Esophagus muscularis mucosa (tissue), 4 donors: ENCODE data around the gene ALOX15B. TPM values are rescaled to one million over a fixed set of nuclear protein-coding genes. Genes with fewer than 3 reads are reported as not detected.
"Not testable (repeated sequence)": the region's sequence is repeated elsewhere in the genome, so short reads cannot be mapped to it uniquely, and the experiment has no call there.

Experiments
- DNase-seq: peaks from one replicate; pipeline ENCODE4 v3.0.0-alpha.2; 2017; ENCODE audit errors: extremely low spot score
- H3K27ac ChIP-seq, 4 donors: fragments of 200-600 bp; sonication (generic); replicated peaks in 1 of 4; 1 replicate in 3 of 4; 2 replicates in 1 of 4; pipeline ENCODE4 v1.5.1; 2016 to 2019; ENCODE audit warnings: mild to moderate bottlenecking in 1 of 4
- H3K27me3 ChIP-seq, 4 donors: fragments of 200-600 bp; sonication (generic); one replicate each; pipeline versions ENCODE4 v1.5.1 to v1.6.0; 2016 to 2019
- H3K36me3 ChIP-seq, 4 donors: fragments of 200-600 bp; sonication (generic); one replicate each; pipeline ENCODE4 v1.5.1; 2016 to 2019
- H3K4me1 ChIP-seq, 4 donors: fragments of 200-600 bp; sonication (generic); one replicate each; pipeline ENCODE4 v1.5.1; 2016 to 2019
- H3K4me3 ChIP-seq, 4 donors: fragments of 200-600 bp; sonication (generic); 1 replicate in 2 of 4; 2 replicates in 2 of 4; pipeline ENCODE4 v1.5.1; 2016 to 2019; ENCODE audit warnings: mild to moderate bottlenecking in 4 of 4, moderate library complexity in 1 of 4
- H3K9me3 ChIP-seq, 4 donors: fragments of 200-600 bp; sonication (generic); 1 replicate in 3 of 4; 2 replicates in 1 of 4; pipeline ENCODE4 v1.5.1; 2016 to 2019
- EP300 ChIP-seq: sonication (generic); formaldehyde crosslinking; IDR thresholded peaks from one replicate; pipeline ENCODE4 v1.6.1; 2017; ENCODE audit warnings: antibody characterized with exemption
- POLR2A ChIP-seq: fragments of 450-650 bp; IDR thresholded peaks from one replicate; pipeline ENCODE4 v1.6.1; 2017; ENCODE audit warnings: antibody characterized with exemption, moderate library complexity, mild to moderate bottlenecking, low read depth
- POLR2AphosphoS5 ChIP-seq, 2 donors: sonication (generic); formaldehyde crosslinking; IDR thresholded peaks; one replicate each; pipeline ENCODE4 v1.6.1; 2017; ENCODE audit warnings: antibody characterized with exemption in 2 of 2
- whole genome bisulfite sequencing: methylation state at CpG from one replicate; pipeline ENCODE4 v1.1.5; 2018; 5-methylcytosine and 5-hydroxymethylcytosine counted together
- intact Hi-C: fragments of 100-400 bp; cut with DNase I; formaldehyde crosslinking; loops from one replicate; pipeline ENCODE4 v1.15.1; 2023
- total RNA-seq, 4 donors: library from RNA; depleted of rRNA; stranded (reverse); fragments of >200 nt; gene quantifications; one replicate each; pipeline versions ENCODE4 v1.1.0 to v1.2.1, GENCODE V29; 2016
- TF ChIP-seq, protein P1 (sequence below), 3 experiments: fragments of 200-600 bp in 2 of 3; fragments of 450-650 bp in 1 of 3; sonication (generic) in 2 of 3; IDR thresholded peaks; one replicate each; pipeline ENCODE4 v1.5.1; 2017 to 2019; ENCODE audit warnings: antibody characterized with exemption in 3 of 3, mild to moderate bottlenecking in 2 of 3, moderate library complexity in 1 of 3

ALOX15B gene
- total RNA-seq, 4 donors from 2014 or later: 1.3 to 3.7 (median 2.0) TPM

DNA sequence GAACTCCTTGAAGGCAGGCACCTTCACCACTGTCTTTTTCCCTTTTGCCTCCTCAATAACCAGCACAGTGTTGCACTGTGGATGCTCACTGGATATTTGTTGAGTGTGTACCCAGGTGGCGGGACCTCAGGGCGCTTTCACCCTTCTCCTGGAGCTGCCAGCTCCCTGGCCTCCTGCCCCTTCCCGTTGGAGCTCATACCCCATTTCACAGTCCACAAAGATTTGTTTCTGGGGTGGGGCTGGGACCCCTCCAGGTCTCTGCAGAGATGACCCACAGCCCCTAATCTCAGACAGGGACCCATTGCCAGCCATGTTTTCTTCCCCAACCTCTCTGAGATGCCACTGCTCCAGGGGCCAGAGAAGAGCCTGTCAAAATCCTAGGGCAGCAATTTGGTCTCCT lies 36.2 kb downstream of the ALOX15B start:
- WGBS: 80% methylated on average over 1 of the region's 3 CpGs
- DNase-seq: no peak
- H3K9me3 ChIP-seq: no peaks in the 10 kb centered on the region
- intact Hi-C loops: no loop called here
- H3K4me1 ChIP-seq: peaks cover 26 to 36% (median 34%) of the 10 kb centered on the region in 4 donors
- H3K27me3 ChIP-seq: peaks cover 8 to 98% (median 57%) of the 10 kb centered on the region in 4 donors
- no peak overlapping the region for H3K27ac ChIP-seq
- TF ChIP-seq, protein P1, sequence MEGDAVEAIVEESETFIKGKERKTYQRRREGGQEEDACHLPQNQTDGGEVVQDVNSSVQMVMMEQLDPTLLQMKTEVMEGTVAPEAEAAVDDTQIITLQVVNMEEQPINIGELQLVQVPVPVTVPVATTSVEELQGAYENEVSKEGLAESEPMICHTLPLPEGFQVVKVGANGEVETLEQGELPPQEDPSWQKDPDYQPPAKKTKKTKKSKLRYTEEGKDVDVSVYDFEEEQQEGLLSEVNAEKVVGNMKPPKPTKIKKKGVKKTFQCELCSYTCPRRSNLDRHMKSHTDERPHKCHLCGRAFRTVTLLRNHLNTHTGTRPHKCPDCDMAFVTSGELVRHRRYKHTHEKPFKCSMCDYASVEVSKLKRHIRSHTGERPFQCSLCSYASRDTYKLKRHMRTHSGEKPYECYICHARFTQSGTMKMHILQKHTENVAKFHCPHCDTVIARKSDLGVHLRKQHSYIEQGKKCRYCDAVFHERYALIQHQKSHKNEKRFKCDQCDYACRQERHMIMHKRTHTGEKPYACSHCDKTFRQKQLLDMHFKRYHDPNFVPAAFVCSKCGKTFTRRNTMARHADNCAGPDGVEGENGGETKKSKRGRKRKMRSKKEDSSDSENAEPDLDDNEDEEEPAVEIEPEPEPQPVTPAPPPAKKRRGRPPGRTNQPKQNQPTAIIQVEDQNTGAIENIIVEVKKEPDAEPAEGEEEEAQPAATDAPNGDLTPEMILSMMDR (IDR thresholded peaks at IDR 0.05): no peak
- no peaks in the 10 kb centered on the region for H3K36me3 ChIP-seq
- no peak overlapping the region for H3K4me3 ChIP-seq

DNA sequence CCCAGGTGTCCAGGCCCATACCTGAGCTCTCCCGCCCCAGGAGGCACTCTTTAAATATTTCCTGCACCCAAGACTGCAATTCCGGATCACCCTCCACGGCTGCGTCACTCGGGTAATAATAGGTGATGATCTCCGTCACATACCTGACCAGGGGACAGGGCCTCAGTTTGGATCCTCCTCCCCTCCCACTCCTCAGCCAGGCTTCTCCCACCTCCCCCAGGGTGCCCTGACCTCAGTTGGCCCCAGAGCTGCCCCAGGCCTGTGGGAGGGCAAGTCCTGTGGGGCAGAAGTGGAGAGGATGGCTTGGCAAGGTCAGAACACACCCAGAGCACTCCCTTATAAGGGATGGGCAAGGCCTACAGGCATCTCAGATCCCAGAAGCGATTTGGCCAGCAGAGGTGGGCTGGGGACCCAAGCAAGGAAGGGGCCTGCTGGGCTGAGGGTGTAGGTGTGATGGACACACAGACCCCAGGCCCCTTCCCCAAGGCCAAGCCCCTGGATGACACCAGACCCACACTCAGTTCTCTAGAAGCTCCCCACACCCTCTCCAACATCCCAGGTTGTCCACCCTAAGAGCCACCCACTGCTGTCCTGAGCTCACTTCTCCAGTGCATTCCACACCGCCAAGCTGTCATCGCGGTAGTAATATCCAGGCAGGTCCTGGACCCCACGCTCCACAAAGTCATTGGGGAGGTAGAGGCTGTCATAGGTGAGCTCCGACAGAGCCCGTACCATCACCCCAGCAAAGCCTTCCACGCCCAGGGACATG lies 36.9 kb downstream of the ALOX15B start:
- TF ChIP-seq POLR2A (no peak), EP300 (no peak), POLR2AphosphoS5 (IDR thresholded peaks at IDR 0.05) (no peak)
- TF ChIP-seq, protein P1 (IDR thresholded peaks at IDR 0.05): no peak
- intact Hi-C loops: no loop called here
- 92% methylated on average over 9 of the region's 14 CpGs for WGBS
- Histone ChIP-seq H3K9me3 (no peaks in the 10 kb centered on the region), H3K4me1 (peaks cover 30 to 41% (median 40%) of the 10 kb centered on the region in 4 donors), H3K4me3 (no peak overlapping the region), H3K36me3 (no peaks in the 10 kb centered on the region), H3K27me3 (peaks cover 8 to 98% (median 58%) of the 10 kb centered on the region in 4 donors), H3K27ac (no peak overlapping the region)
- DNase-seq: no peak

DNA sequence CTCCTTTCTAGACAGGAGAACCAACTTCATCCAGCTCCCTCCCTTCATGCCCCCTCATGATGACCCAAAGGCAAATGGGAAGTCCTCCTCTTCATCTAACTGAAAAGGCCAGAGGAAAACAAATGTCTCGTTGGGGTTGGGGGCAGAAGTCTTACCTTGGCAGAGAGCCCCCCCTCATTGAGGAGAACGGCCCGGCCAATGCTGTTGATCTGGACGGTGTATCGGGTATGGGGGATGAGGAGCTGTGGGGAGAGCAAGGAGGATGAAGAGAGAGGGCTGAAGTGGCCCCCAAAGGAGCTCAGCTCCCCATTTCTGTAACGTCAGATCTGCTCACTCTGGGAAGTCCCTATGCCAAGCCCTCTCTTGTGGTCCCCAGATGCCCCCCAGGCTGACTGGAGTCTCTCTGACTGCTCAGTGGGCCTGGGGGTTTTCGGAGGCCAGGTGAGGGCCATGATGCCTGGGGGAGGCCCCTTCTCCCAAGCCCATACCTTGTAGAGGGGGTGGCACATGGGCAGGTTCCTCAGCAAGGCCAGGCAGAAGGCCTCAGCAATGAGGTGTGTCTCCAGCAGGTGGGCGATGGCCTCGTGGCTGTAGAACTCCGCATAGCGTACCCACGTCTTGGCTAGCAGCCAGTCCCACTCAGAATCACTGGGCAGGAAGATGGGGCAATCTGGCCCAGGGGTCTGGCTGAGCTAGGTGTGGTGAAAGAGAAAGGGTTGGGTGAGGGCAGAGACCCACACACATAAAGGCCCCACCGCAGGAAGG lies 37.8 kb downstream of the ALOX15B start:
- H3K4me3 ChIP-seq: no peak overlapping the region
- no peak overlapping the region for H3K27ac ChIP-seq
- H3K9me3 ChIP-seq: no peaks in the 10 kb centered on the region
- DNase-seq: no peak
- TF ChIP-seq POLR2A: no peak
- no peak for TF ChIP-seq POLR2AphosphoS5 (IDR thresholded peaks at IDR 0.05)
- TF ChIP-seq, protein P1 (IDR thresholded peaks at IDR 0.05): no peak
- TF ChIP-seq EP300: no peak
- no peaks in the 10 kb centered on the region for H3K36me3 ChIP-seq
- H3K27me3 ChIP-seq: peaks cover 8 to 98% (median 62%) of the 10 kb centered on the region in 4 donors
- 90% methylated on average over 13 of the region's 13 CpGs for WGBS
- peaks cover 30 to 41% (median 40%) of the 10 kb centered on the region in 4 donors for H3K4me1 ChIP-seq
- intact Hi-C loops: no loop called here

DNA sequence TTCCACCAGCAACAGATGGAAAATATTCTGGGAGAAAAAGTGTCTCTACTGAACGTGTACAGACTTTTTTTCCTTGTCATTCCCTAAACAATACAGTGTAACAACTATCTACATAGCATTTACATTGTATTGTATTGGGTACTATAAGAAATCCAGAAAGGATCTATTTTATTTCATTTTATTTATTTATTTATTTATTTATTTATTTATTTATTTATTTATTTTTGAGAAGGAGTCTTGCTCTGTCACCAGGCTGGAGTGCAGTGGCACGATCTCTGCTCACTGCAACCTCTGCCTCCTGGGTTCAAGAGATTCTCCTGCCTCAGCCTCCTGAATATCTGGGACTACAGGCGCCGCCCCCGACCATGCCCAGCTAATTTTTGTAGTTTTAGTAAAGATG lies 39.1 kb downstream of the ALOX15B start:
- not testable (repeated sequence) for H3K4me3 ChIP-seq, H3K27ac ChIP-seq, H3K9me3 ChIP-seq, H3K36me3 ChIP-seq, DNase-seq
- H3K4me1 ChIP-seq: peaks cover 23 to 32% (median 31%) of the 10 kb centered on the region in 4 donors
- intact Hi-C loops: loop anchor here (2.0 kb wide), 1 partner anchor 17 kb away; no protein-coding TSS in a partner anchor
- 85% methylated on average over 5 of the region's 5 CpGs for WGBS
- H3K27me3 ChIP-seq: peaks cover 6 to 98% (median 51%) of the 10 kb centered on the region in 4 donors
